ENCODE results near the gene WNT3. TPM values are rescaled to one million over a fixed set of nuclear protein-coding genes. Genes with fewer than 3 reads are reported as not detected.
A peak's percentile ranks its signal among the peaks of the same experiment; 100 is the strongest.

WNT3 gene, protein sequence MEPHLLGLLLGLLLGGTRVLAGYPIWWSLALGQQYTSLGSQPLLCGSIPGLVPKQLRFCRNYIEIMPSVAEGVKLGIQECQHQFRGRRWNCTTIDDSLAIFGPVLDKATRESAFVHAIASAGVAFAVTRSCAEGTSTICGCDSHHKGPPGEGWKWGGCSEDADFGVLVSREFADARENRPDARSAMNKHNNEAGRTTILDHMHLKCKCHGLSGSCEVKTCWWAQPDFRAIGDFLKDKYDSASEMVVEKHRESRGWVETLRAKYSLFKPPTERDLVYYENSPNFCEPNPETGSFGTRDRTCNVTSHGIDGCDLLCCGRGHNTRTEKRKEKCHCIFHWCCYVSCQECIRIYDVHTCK
- total RNA-seq (under 1 TPM; 0.32 to 0.94 (median 0.66) TPM), polyA plus RNA-seq (under 1 TPM; 0.63 to 0.74 (median 0.67) TPM)
- long read RNA-seq, donor 1: 0 reads
- long read RNA-seq, donor 2: 0 reads

- intact Hi-C loops (cut with DNase I; ENCODE audit: low total_unique reads): no loop called here
- 1 to 3% (median 2%) methylated on average over 15 to 47 of the region's 47 CpGs for WGBS, 5 donors
- H3K9me3 ChIP-seq: no peaks in the 10 kb centered on the region
- H3K4me1 ChIP-seq: peaks cover 18 to 57% (median 33%) of the 10 kb centered on the region in 6 donors
- peak within 1 kb of the TSS; percentile 29 to 73 (median 44) for H3K4me3 ChIP-seq
- H3K36me3 ChIP-seq: no peaks in the 10 kb centered on the region
- H3K27me3 ChIP-seq (replicated peaks in 1 of 7): peaks cover 14 to 98% (median 71%) of the 10 kb centered on the region in 7 donors
- no peak for TF ChIP-seq POLR2A (IDR thresholded peaks at IDR 0.05)
- TF ChIP-seq POLR2AphosphoS5 (IDR thresholded peaks at IDR 0.05): no peak
- DNase-seq: peak; percentile 89
- H3K27ac ChIP-seq: no peak within 1 kb of the TSS
Observed at GRCh38 chr17:46818316-46818928, at the start of gene WNT3. WNT3 (minus strand) TSS chr17:46818692; CDS start chr17:46818597, 95 bp downstream.

- DNase-seq: no peak
- no peaks in the 10 kb centered on the region for H3K36me3 ChIP-seq
- no peaks in the 10 kb centered on the region for H3K4me1 ChIP-seq
- TF ChIP-seq CTCF (IDR thresholded peaks at IDR 0.05 in 8 of 11, conservative IDR thresholded peaks at IDR 0.05 in 3 of 11): no peak
- no peak for TF ChIP-seq POLR2A (IDR thresholded peaks at IDR 0.05)
- peaks cover 0 to 32% (median 0%) of the 10 kb centered on the region in 7 donors for H3K27me3 ChIP-seq (replicated peaks in 1 of 7)
- no peak overlapping the region for H3K4me3 ChIP-seq
- intact Hi-C loops (cut with DNase I; ENCODE audit: low total_unique reads): no loop called here
- H3K27ac ChIP-seq: no peak overlapping the region
- H3K9me3 ChIP-seq: no peaks in the 10 kb centered on the region
Observed at GRCh38 chr17:46866747-46867146, 48.3 kb upstream of the WNT3 start.

DNA sequence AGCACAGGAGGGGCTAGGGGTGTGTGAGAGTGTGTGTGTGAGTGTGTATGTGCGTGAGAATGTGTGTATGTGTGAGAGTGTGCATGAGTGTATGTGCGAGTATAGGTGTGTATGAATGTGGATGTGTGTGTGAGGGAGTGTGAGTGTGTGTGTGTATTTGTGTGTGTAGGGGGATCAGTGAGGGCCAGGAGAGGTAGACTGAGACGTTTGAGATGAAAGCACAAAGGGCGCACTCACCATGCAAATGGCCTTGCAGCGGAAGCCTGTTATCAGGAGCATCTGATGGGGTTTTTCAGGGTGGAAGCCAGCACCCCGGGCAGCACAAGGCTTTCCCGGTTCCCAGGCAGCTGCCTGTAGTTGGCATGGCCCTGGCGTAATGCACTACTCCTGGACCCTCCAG is 47.8 kb upstream of the WNT3 start:
- Histone ChIP-seq H3K27ac (no peak overlapping the region), H3K4me1 (no peaks in the 10 kb centered on the region), H3K27me3 (replicated peaks in 1 of 7) (peaks cover 0 to 32% (median 0%) of the 10 kb centered on the region in 7 donors), H3K9me3 (no peaks in the 10 kb centered on the region), H3K4me3 (no peak overlapping the region), H3K36me3 (no peaks in the 10 kb centered on the region)
- TF ChIP-seq POLR2AphosphoS5 (IDR thresholded peaks at IDR 0.05) (no peak), POLR2A (IDR thresholded peaks at IDR 0.05) (no peak), CTCF (IDR thresholded peaks at IDR 0.05 in 8 of 11, conservative IDR thresholded peaks at IDR 0.05 in 3 of 11) (no peak)
- 72 to 83% (median 80%) methylated on average over 8 of the region's 8 CpGs for whole genome bisulfite sequencing, 5 donors
- no peak for DNase-seq
- intact Hi-C loops (cut with DNase I; ENCODE audit: low total_unique reads): no loop called here

GRCh38 chr17:46865100-46865499 is 46.6 kb upstream of the WNT3 start:
- DNase-seq: no peak
- Histone ChIP-seq H3K27me3 (replicated peaks in 1 of 7) (peaks cover 0 to 32% (median 0%) of the 10 kb centered on the region in 7 donors), H3K4me3 (no peak overlapping the region), H3K4me1 (no peaks in the 10 kb centered on the region), H3K36me3 (no peaks in the 10 kb centered on the region), H3K9me3 (no peaks in the 10 kb centered on the region), H3K27ac (no peak overlapping the region)
- WGBS, 5 donors: 8 to 17% (median 12%) methylated on average over 8 of the region's 8 CpGs
- intact Hi-C loops (cut with DNase I; ENCODE audit: low total_unique reads): no loop called here
- TF ChIP-seq CTCF (IDR thresholded peaks at IDR 0.05 in 8 of 11, conservative IDR thresholded peaks at IDR 0.05 in 3 of 11): no peak

Measured in spleen (tissue), 13 donors.